Measurements from ENCODE around the gene CEP43.

DNA sequence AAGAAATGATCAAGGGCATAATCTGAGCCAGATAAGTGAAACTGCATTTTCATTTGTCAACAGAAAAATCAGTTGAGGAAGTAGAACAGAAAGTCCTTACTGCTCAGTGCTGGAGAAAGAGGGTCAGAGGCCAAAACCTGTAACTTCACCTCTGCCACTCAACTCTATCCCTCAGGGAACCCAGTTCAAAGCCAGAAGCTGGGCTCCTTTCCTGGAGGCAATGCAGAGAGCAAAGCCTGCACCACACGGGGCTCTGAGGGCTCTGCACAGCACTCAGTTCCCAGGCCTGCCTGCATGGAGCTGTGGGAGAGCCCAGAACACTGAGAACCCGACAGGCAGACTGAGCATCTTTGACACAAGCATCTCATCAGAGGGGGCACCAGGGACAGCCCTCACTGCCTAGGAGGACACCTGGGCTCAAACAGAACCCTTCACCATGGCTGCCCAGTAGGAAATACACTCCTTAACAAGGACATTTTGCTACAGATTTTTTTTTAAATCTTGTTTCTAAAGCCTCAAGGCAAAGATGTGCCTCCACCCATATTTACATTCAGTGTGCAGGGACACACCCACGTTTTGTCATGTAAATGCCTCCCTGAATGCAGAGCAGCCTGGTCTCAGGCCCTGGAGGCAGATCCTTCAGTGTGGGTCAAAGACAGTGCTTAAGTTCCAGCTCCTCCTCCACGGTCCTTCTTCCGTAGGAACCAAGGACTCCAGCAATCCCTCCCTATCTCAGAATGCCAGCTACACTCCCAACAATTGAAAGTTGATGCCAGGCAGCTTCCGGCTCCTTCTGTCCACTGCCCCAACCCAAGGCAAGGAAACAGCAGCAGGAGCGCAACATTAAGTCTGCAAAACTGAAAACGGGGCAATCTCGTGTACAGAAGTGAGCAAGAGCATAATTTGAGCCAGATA is 49.4 kb upstream of the CEP43 start:
- TF ChIP-seq, protein P1, sequence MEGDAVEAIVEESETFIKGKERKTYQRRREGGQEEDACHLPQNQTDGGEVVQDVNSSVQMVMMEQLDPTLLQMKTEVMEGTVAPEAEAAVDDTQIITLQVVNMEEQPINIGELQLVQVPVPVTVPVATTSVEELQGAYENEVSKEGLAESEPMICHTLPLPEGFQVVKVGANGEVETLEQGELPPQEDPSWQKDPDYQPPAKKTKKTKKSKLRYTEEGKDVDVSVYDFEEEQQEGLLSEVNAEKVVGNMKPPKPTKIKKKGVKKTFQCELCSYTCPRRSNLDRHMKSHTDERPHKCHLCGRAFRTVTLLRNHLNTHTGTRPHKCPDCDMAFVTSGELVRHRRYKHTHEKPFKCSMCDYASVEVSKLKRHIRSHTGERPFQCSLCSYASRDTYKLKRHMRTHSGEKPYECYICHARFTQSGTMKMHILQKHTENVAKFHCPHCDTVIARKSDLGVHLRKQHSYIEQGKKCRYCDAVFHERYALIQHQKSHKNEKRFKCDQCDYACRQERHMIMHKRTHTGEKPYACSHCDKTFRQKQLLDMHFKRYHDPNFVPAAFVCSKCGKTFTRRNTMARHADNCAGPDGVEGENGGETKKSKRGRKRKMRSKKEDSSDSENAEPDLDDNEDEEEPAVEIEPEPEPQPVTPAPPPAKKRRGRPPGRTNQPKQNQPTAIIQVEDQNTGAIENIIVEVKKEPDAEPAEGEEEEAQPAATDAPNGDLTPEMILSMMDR (conservative IDR thresholded peaks at IDR 0.05 in 1 of 2, IDR thresholded peaks at IDR 0.05 in 1 of 2; ENCODE audit: extremely low read depth in 1 of 2, insufficient read depth in 1 of 2, low read depth in 1 of 2, low read length in 2 of 2): no peak
- no peak for TF ChIP-seq EZH2 (IDR thresholded peaks at IDR 0.05; ENCODE audit: borderline replicate concordance, low read length)

Measured in mammary epithelial cell (primary cell).